Measurements from ENCODE around the gene AVEN. TPM values are rescaled to one million over a fixed set of nuclear protein-coding genes. Genes with fewer than 3 reads are reported as not detected.

Gene AVEN
- total and polyA plus RNA-seq, 2 donors (not counting 3 experiments of a cell fraction or from before 2014, with no cell fraction given), result 7.7 to 23.3 TPM

DNA sequence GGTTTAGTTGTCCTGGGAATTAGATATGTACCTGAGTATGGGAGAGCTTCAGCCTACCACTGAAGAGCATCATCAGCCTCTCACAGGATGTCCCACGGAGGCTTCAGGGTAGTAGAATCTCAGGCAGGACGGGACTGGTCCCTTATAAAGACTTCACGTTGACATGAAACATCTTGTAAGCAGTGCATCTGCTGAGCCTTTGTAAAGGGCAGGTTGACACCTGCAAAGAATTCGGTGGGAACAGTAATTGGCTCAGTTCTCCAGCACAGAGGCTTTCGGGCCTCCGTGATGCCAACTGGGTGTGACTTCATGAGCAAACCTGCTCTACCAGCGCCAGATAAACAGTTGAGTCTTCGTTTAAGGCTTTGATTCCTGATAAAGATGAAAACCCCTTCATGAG lies 26.9 kb upstream of the AVEN start:
- intact Hi-C loops (cut with micrococcal nuclease) (no loop called here), dilution Hi-C loops (cut with MboI; ENCODE audit: extremely low pct_ligation_motif_present, low sequenced_read_pairs) (no loop called here)
- Histone ChIP-seq H3K4me2 (ENCODE audit: insufficient read depth, low read length) (no peak overlapping the region), H3K4me3 (replicated peaks in 1 of 3; ENCODE audit: insufficient read depth in 1 of 3, low read depth in 1 of 3, low read length in 3 of 3) (no peak overlapping the region), H3K27ac (ENCODE audit: insufficient read depth, low read depth, low read length) (no peak overlapping the region), H3K9ac (replicated peaks; ENCODE audit: extremely low read depth, insufficient read depth, low read length) (no peak overlapping the region), H3K79me2 (ENCODE audit: control insufficient read depth, insufficient read depth, low read length) (no peaks in the 10 kb centered on the region), H3K36me3 (ENCODE audit: control insufficient read depth in 2 of 2, extremely low read depth in 1 of 2, insufficient read depth in 2 of 2, low read length in 2 of 2) (no peaks in the 10 kb centered on the region), H3K27me3 (ENCODE audit: control insufficient read depth in 2 of 2, insufficient read depth in 2 of 2, low read length in 2 of 2) (no peaks in the 10 kb centered on the region), H3K4me1 (ENCODE audit: control insufficient read depth, extremely low read depth, insufficient read depth, low read length) (no peaks in the 10 kb centered on the region), H3K9me1 (replicated peaks; ENCODE audit: control insufficient read depth, extremely low read depth, insufficient read depth, low read length) (no peaks in the 10 kb centered on the region), H4K20me1 (replicated peaks; ENCODE audit: control insufficient read depth, extremely low read depth, insufficient read depth, low read length) (no peaks in the 10 kb centered on the region), H3K9me3 (replicated peaks; ENCODE audit: control insufficient read depth, insufficient read depth, low read length) (no peaks in the 10 kb centered on the region), H2AFZ (ENCODE audit: low read depth, low read length) (no peak overlapping the region)
- CTCF ChIA-PET, result interaction anchor here (1.0 kb wide), 1 partner anchor 11 kb away, joined by 4 read pairs; no protein-coding TSS in a partner anchor
- FAIRE-seq (no peak), DNase-seq (ENCODE audit: low read depth, low spot score) (no peak)
- no TSS peak for BruUV-seq (replicated peaks)
- TF ChIP-seq JUN (IDR thresholded peaks at IDR 0.05; ENCODE audit: borderline replicate concordance, insufficient read depth, insufficient read length, low read depth) (no peak), POLR2A (IDR thresholded peaks at IDR 0.05; ENCODE audit: low read depth, low read length) (no peak), FOS (IDR thresholded peaks at IDR 0.05; ENCODE audit: borderline replicate concordance, insufficient read depth, low read length) (no peak), POLR2AphosphoS5 (IDR thresholded peaks at IDR 0.05; ENCODE audit: insufficient read depth, low read depth, low read length) (no peak), GATA2 (IDR thresholded peaks at IDR 0.05; ENCODE audit: insufficient read depth, insufficient read length, low read depth, low read length) (no peak), EZH2 (IDR thresholded peaks at IDR 0.05; ENCODE audit: borderline replicate concordance, low read depth, low read length, severe bottlenecking) (no peak), MYC (IDR thresholded peaks at IDR 0.05; ENCODE audit: low read depth, low read length) (no peak)
- TF ChIP-seq, protein P1, sequence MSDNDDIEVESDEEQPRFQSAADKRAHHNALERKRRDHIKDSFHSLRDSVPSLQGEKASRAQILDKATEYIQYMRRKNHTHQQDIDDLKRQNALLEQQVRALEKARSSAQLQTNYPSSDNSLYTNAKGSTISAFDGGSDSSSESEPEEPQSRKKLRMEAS (IDR thresholded peaks at IDR 0.05; ENCODE audit: insufficient read depth, insufficient read length), result no peak
- TF ChIP-seq, protein P2, sequence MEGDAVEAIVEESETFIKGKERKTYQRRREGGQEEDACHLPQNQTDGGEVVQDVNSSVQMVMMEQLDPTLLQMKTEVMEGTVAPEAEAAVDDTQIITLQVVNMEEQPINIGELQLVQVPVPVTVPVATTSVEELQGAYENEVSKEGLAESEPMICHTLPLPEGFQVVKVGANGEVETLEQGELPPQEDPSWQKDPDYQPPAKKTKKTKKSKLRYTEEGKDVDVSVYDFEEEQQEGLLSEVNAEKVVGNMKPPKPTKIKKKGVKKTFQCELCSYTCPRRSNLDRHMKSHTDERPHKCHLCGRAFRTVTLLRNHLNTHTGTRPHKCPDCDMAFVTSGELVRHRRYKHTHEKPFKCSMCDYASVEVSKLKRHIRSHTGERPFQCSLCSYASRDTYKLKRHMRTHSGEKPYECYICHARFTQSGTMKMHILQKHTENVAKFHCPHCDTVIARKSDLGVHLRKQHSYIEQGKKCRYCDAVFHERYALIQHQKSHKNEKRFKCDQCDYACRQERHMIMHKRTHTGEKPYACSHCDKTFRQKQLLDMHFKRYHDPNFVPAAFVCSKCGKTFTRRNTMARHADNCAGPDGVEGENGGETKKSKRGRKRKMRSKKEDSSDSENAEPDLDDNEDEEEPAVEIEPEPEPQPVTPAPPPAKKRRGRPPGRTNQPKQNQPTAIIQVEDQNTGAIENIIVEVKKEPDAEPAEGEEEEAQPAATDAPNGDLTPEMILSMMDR (IDR thresholded peaks at IDR 0.05; ENCODE audit: extremely low read depth in 1 of 2, insufficient read depth in 1 of 2, low read depth in 1 of 2, low read length in 2 of 2), result no peak
- POLR2A ChIA-PET, result no interaction called here

Measured in endothelial cell of umbilical vein (primary cell).